Measurements from ENCODE around the gene ZNF792.
A peak's percentile ranks its signal among the peaks of the same experiment; 100 is the strongest.
"Not testable (repeated sequence)": the region's sequence is repeated elsewhere in the genome, so short reads cannot be mapped to it uniquely, and the experiment has no call there.

ZNF792 gene

GRCh38 chr19:34972163-34972705, 8.2 kb upstream of the ZNF792 start:
- DNase-seq (ENCODE audit: low read depth, low spot score) = no peak

GRCh38 chr19:34970185-34970780, 6.3 kb upstream of the ZNF792 start:
- not testable (repeated sequence) for DNase-seq (ENCODE audit: low read depth, low spot score)

- DNase-seq (ENCODE audit: low read depth, low spot score) = no peak
Measured at GRCh38 chr19:34969721-34970120, 5.7 kb upstream of the ZNF792 start.

DNA sequence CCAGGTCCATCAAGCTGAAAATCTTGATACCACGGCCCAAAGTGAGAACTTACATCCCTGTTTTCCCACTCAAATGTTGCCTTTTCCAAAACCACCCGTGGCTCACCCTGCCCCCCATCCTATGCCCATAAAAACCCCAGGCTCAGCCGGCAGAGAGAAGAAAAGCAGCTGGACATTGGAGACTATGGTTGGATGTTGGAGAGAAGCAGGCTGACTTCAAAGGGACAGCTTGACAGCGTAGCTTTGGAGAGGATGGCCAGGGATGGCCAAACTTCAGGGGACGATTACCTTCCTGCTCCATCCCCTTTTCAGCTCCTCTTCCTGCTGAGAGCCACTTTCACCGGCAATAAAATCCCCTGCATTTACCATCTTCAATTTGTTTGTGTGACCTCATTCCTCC, 3.5 kb upstream of the ZNF792 start:
- no peak for DNase-seq (ENCODE audit: low read depth, low spot score)

DNA sequence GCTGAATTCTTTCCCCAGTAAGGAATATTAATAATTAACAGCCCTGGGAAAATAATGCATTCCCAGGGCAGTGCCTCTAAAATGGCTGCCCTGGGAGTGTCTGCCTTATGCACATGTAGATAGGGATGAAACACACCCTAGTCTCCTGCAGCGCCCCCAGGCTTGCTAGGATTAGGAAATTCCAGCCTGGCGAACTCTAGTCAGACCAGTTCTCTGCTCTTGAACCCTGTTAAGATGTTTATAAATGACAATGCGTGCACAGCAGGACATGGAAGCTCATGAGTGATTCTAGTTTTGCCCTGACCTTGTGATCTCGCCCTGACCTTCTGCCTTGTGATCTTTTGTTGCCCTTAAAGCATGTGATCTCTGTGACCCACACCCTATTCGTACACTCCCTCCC, 1.5 kb upstream of the ZNF792 start:
- DNase-seq (ENCODE audit: low read depth, low spot score) = not testable (repeated sequence)

DNA sequence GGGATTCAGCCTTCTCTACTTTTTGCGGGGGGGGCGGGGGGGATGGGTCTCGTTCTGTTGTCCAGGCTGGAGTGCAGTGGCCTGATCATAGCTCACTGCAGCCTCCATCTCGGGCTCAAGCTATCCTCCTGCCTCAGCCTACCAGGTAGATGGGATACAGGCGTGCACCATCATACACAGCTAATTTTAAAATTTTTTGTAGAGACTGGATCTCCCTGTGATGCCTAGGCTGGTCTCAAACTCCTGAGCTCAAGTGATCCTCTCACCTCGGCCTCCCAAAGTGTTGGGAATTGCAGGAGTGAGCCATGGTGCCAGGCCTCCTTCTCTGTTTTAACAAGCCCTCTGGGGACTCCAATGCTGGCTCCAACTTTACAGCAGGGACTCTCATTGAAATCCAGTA, 569 bp upstream of the ZNF792 start:
- DNase-seq (ENCODE audit: low read depth, low spot score) = no peak

GRCh38 chr19:34962687-34963572, 1.1 kb downstream of the ZNF792 start:
- no peak for DNase-seq (ENCODE audit: low read depth, low spot score)

DNA sequence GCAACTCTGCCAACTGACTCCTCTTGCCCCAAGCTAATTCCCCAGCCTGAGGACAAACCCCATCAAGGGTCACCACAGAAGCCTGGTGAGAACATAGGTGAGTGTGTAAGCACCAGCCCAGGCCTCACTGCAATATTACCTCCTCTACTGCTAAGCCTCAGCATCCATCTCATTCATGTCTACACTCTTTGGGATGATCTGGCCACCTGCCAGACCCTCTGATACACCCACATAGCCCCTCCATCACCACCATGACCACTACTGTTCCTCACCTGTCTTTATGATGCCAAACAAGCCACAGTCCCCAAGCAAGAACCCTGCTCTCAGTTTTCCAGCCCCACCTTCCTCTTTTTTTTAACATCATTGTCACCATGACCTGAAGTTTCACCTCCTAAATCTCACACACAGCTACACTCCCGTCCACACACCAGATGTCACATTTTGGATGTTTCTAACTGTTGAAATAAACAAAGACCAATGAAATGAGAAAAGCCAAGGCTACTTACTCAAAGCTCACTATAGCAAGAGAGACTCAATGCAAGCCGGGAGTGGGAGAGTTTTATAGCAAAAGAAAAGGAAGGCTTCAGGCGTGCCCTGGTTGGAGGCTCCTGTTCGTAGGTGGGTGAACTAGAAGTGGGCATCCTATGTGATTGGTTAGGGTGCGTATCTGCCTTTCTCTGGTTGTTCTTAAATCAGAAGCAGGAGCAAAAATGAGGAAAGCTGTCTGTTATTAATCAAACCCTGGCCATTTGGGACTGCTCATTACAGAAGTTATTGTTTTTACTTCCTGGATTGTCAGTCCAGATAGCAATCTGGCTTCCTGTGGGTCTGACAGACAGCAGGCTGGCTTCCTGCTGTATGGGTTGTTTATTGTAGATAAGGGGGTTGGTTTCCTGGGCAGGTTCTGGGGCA, 2.0 kb downstream of the ZNF792 start:
- no peak for DNase-seq (ENCODE audit: low read depth, low spot score)

- no peak for DNase-seq (ENCODE audit: low read depth, low spot score)
Measured at GRCh38 chr19:34960940-34961679, 2.9 kb downstream of the ZNF792 start.

DNA sequence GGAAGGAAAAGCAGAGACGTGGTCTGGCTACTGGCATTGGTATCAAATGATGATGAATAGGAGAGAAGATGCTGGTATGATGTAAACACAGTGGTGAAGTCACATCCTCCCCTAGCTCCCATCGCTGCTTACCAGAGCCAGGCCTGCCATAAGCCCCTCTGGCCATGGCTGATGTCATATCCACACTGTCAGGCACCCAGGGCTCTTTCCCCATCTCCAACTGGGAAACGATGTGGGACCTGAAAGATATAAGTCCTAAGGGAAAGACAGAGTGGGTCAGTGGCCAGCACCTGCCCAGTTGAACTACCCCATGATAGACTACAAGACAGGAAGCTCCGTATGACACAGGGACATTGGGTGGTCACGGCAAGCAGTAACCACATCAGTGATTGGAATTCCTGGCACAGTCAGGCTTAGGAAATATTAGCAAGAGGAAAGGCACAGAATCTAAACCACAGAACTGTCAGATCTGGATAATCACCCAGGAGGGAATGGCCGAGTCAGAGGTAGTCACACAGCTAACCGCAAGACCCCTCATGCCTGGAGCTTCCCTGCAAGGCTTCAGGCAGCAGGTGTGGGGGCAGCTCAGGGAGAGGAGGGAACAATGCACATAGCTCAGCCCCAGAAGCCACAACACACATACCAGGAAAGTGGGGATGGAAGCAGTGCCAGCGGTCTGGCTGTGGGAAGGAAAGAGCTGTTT, 3.8 kb downstream of the ZNF792 start:
- no peak for DNase-seq (ENCODE audit: low read depth, low spot score)

DNA sequence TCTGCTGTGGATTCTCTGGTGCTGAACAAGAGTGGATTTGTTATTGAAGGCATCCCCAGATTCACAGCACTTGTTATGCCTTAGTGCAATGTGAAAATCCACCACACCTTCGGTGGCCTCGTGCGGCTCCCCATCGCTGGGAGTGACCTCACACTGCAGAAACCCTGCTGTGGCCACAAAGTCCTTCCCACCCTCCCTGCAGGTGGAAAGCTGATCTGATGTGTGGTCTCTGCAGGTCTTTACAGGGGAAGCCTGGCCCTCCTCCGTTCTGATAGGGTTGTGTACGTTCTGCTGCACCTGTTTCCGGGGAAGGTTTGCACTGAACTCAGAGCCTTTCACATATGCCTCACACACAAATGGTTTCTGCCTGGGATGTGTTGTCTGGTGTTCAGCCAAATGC, 5.0 kb downstream of the ZNF792 start:
- DNase-seq (ENCODE audit: low read depth, low spot score) = no peak

DNA sequence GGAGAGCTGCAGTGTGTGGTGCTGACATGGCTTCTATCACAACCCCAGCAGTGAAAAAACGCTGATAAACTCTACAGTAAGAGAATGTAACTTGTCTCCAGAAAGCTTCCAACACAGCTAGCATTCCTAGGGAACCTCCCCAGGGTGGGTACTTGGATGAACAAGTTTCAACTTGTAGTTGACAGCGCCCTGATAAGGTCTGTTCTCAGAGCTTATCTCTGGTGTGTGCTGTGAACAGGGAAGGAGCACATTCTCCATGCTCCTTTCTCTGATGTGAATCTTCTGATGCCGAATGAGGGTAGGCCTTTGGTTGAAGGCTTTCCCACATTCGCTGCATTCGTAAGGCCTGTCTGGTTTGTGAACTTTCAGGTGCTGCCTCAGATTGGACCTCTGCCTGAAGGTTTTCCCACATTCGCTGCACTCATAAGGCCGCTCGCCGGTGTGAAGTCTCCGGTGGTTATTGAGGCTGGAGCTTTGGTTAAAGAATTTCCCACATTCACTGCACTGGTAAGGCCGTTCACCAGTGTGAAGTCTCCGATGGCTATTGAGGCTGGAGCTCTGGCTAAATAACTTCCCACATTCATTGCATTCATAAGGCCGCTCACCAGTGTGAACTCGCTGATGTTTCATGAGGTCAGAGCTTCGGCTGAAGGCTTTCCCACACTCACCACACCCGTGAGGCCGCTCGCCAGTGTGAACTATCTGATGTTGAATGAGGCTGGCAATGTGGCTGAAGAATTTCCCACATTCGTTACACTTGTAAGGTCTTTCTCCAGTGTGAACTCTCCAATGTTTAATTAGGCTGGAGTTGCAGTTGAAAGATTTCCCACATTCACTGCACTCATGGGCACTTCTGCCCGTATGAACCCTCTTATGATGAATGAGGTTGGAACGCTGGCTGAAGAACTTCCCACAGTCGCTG, 5.9 kb downstream of the ZNF792 start:
- DNase-seq (ENCODE audit: low read depth, low spot score) = no peak

DNA sequence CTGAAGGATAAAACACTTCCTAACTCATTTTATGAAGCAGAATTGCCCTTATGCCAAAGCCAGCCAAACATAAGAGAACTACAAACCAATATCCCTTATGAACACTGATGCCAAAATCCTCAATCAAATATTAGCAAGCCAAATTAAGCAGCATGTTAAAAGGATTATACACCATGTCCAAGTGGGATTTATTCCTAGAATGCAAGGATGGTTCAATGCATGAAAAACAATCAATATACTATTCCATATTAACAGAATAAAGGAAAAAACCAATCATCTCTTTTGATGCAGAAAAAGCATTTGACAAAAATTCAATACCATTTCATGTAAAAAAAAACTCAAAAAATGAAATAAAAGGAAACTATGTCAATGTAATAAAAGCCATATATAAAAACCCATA, 10.9 kb downstream of the ZNF792 start:
- no peak for DNase-seq (ENCODE audit: low read depth, low spot score)

- DNase-seq (ENCODE audit: low read depth, low spot score) = no peak
Measured at GRCh38 chr19:34943861-34944573, 20.0 kb downstream of the ZNF792 start.

DNA sequence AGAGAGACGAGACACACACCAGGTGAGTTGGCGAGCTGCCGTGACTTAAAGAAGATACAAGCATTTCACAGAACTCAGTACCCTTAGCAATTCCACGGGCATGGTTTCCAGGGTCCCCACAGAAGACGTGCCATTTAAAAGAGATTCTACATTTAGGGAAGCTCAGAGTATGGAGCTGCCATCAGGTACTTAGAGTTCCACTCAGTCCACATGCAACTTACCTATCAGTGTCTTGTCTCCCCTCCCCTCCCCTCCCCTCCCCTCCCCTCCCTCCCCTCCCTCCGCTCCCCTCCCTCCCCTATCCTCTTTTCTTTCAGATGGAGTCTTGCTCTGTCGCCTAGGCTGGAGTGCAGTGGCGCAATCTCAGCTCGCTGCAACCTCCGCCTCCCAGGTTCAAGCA, 25.1 kb downstream of the ZNF792 start:
- DNase-seq (ENCODE audit: low read depth, low spot score) = no peak

- no peak for DNase-seq (ENCODE audit: low read depth, low spot score)
Measured at GRCh38 chr19:34936184-34936583, 27.8 kb downstream of the ZNF792 start.

GRCh38 chr19:34932494-34932893, 31.5 kb downstream of the ZNF792 start:
- DNase-seq (ENCODE audit: low read depth, low spot score) = no peak

DNA sequence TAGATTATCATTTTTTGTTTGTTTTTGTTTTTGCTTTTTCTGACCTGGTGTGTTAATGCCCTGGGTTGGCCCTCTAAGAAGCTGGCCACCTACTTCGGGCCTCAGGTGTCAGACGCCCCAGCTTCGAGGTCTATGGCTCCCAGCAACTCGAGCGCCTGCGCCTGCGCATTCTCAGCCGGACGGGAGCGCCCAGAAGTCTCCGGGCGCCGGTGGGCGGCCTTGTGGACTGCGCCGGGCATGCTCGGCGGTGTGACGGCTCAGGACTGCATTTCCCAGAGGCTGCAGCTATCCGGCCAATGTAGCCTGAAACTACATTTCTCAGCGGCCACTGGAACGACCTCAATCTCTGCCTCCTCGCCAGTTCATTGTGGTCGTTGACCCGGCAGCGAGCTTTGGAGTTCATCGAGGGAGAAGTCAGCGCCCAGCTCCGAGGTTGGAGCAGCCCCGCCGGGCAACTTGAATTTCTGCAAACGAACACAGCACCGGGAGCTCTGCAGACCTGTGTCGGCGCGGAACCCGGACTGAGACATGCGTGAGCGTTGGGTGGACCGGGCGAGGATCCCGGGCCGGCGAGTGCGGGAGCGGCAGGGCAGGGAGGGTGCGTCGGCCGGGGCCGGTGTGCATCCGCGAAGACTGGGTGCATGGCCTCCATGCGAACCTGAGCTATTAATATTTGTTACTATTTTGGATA, 37.2 kb downstream of the ZNF792 start, which contains the start of gene ZNF30:
ZNF30 (plus strand) TSS at position 219 of the 691 bp plus-strand sequence. CDS start 3,045 bp downstream, outside the sequence.
- DNase-seq (ENCODE audit: low read depth, low spot score) = peak; percentile 95
